A673 (cell line): ENCODE measurements around the gene VTA1.
"Not testable (repeated sequence)": the region's sequence is repeated elsewhere in the genome, so short reads cannot be mapped to it uniquely, and the experiment has no call there.

Source experiments
- CTCF ChIP-seq: fragments of 300-800, 200-600 bp; sonication (generic); conservative IDR thresholded peaks from 2 replicates; pipeline ENCODE4 v1.5.1; 2017; ENCODE audit warnings: low read depth, mild to moderate bottlenecking, antibody characterized with exemption, low read length, moderate library complexity, mixed read lengths
- EZH2 ChIP-seq: fragments of 200-600 bp; sonication (generic); IDR thresholded peaks from 2 replicates; pipeline ENCODE4 v1.6.1; 2017; ENCODE audit warnings: borderline replicate concordance, low read depth, mild to moderate bottlenecking, mixed read lengths, antibody characterized with exemption, low read length; ENCODE audit not compliant: poor library complexity, severe bottlenecking

DNA sequence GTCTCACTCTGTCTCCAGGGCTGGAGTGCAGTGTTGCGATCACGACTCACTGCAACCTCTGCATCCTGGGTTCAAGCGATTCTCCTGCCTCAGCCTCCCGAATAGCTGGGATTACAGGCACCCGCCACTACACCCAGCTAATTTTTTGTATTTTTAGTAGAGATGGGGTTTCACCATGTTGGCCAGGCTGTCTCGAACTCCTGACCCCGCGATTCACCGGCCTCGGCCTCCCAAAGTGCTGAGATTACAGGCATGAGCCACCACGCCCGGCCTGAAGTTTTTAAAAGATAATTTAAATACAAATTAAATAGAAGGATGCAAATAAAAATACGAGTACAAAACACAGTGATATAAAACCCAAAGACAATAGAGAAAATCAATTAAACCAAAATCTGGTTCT is 5.5 kb upstream of the VTA1 start:
- TF ChIP-seq CTCF, EZH2: not testable (repeated sequence)
